PC-9 (cell line): Measurements from ENCODE around the gene HMMR. TPM values are rescaled to one million over a fixed set of nuclear protein-coding genes. Genes with fewer than 3 reads are reported as not detected.
"Not testable (repeated sequence)": the region's sequence is repeated elsewhere in the genome, so short reads cannot be mapped to it uniquely, and the experiment has no call there.

Experiments used
- BruUV-seq: library from RNA; stranded (reverse); fragments of 400-500 nt; replicated peaks from 2 replicates; lab custom pipeline; 2021; lab: Mats Ljungman, UMichigan
- CTCF ChIA-PET: fragments of 300-600 bp; sonication (Branson Sonifier 250); formaldehyde crosslinking; loops from one replicate; lab custom pipeline; 2022; ENCODE audit warnings: antibody characterized with exemption; lab: Charles Lee
- POLR2A ChIA-PET: fragments of 300-600 bp; sonication (Branson Sonifier 250); formaldehyde crosslinking; loops from one replicate; lab custom pipeline; 2022; ENCODE audit warnings: antibody characterized with exemption; ENCODE audit not compliant: unreplicated experiment; lab: Charles Lee
- DNase-seq, 2 experiments: peaks; one replicate each; pipeline versions ENCODE4 v3.0.0 to v3.0.0-alpha.2; 2015 to 2022; ENCODE audit warnings: mixed read lengths in 1 of 2
- H2AFZ ChIP-seq: fragments of 200-600 bp; sonication (generic); 2 replicates; pipeline ENCODE4 v1.8.1; 2017; ENCODE audit warnings: antibody characterized with exemption
- H3F3A ChIP-seq: fragments of 200-600 bp; sonication (generic); 2 replicates; pipeline ENCODE4 v1.8.1; 2017; ENCODE audit warnings: antibody characterized with exemption, mild to moderate bottlenecking, low read depth; ENCODE audit not compliant: insufficient read depth
- H3K27ac ChIP-seq: fragments of 200-600 bp; sonication (generic); 2 replicates; pipeline ENCODE4 v1.6.1; 2016; ENCODE audit warnings: mixed run types
- H3K27me3 ChIP-seq: fragments of 200-600 bp; sonication (generic); 2 replicates; pipeline ENCODE4 v1.6.1; 2016; ENCODE audit warnings: low read depth, mixed run types; ENCODE audit not compliant: insufficient read depth
- H3K36me3 ChIP-seq: fragments of 200-600 bp; sonication (generic); 2 replicates; pipeline ENCODE4 v1.6.1; 2016; ENCODE audit warnings: low read depth, mixed run types
- H3K4me1 ChIP-seq: fragments of 200-600 bp; sonication (generic); replicated peaks from 2 replicates; pipeline ENCODE4 v1.6.1; 2016; ENCODE audit warnings: mixed run types; ENCODE audit not compliant: insufficient read depth
- H3K4me2 ChIP-seq: fragments of 200-600 bp; sonication (generic); 2 replicates; pipeline ENCODE4 v1.6.1; 2017; ENCODE audit warnings: mixed run types
- H3K4me3 ChIP-seq: fragments of 200-600 bp; sonication (generic); 2 replicates; pipeline ENCODE4 v1.6.1; 2016; ENCODE audit warnings: mixed run types
- H3K79me2 ChIP-seq: fragments of 200-600 bp; sonication (generic); 2 replicates; pipeline ENCODE4 v1.6.1; 2017; ENCODE audit warnings: low read depth, mixed run types
- H3K9me2 ChIP-seq: fragments of 200-600 bp; sonication (generic); 2 replicates; pipeline ENCODE4 v1.8.1; 2017; ENCODE audit warnings: mild to moderate bottlenecking; ENCODE audit not compliant: insufficient read depth
- H3K9me3 ChIP-seq: fragments of 200-600 bp; sonication (generic); 2 replicates; pipeline ENCODE4 v1.8.1; 2016; ENCODE audit warnings: low read depth; ENCODE audit not compliant: insufficient read depth
- H4K20me1 ChIP-seq: fragments of 200-600 bp; sonication (generic); 2 replicates; pipeline ENCODE4 v1.8.1; 2017; ENCODE audit not compliant: insufficient read depth
- CTCF ChIP-seq: fragments of 200-600 bp; sonication (generic); conservative IDR thresholded peaks from 2 replicates; pipeline ENCODE4 v1.6.1; 2017; ENCODE audit warnings: mixed run types, antibody characterized with exemption, mild to moderate bottlenecking, moderate library complexity
- EZH2 ChIP-seq: fragments of 200-600 bp; sonication (generic); IDR thresholded peaks from 2 replicates; pipeline ENCODE4 v1.8.0; 2017; ENCODE audit warnings: antibody characterized with exemption, low read depth
- intact Hi-C: fragments of 100-400 bp; cut with micrococcal nuclease; formaldehyde crosslinking; loops from one replicate; pipeline ENCODE4 v1.10.0; 2022; ENCODE audit not compliant: unreplicated experiment
- total RNA-seq: library from RNA; stranded (reverse); gene quantifications from 2 replicates; pipeline ENCODE4 v1.2.3, GENCODE V29; 2021

Gene HMMR
- total RNA-seq, 1 experiment from 2014 or later, result 94.5 TPM

- ChIA-PET POLR2A (no interaction called here), CTCF (no interaction called here)
- BruUV-seq, result no TSS peak
- Histone ChIP-seq H3K79me2 (no peaks in the 10 kb centered on the region), H3K9me3 (no peaks in the 10 kb centered on the region), H2AFZ (no peak overlapping the region), H3K4me1 (no peaks in the 10 kb centered on the region), H3K27ac (no peak overlapping the region), H3K9me2 (no peaks in the 10 kb centered on the region), H3K27me3 (peaks cover 38% of the 10 kb centered on the region), H3K36me3 (no peaks in the 10 kb centered on the region), H3K4me2 (no peak overlapping the region), H4K20me1 (no peaks in the 10 kb centered on the region), H3K4me3 (no peak overlapping the region), H3F3A (no peaks in the 10 kb centered on the region)
- no peak for TF ChIP-seq EZH2
- TF ChIP-seq CTCF, result no peak
- no peak for DNase-seq
- intact Hi-C loops, result no loop called here
These were observed 74.2 kb downstream of the HMMR start for GRCh38 chr5:163534492-163535094.

GRCh38 chr5:163535290-163535689 is 74.9 kb downstream of the HMMR start:
- ChIA-PET CTCF (no interaction called here), POLR2A (no interaction called here)
- Histone ChIP-seq H3K79me2 (no peaks in the 10 kb centered on the region), H3K9me2 (no peaks in the 10 kb centered on the region), H3K4me2 (no peak overlapping the region), H3K4me3 (no peak overlapping the region), H3K27ac (no peak overlapping the region), H2AFZ (no peak overlapping the region), H3K9me3 (no peaks in the 10 kb centered on the region), H3K27me3 (peaks cover 38% of the 10 kb centered on the region), H4K20me1 (no peaks in the 10 kb centered on the region), H3F3A (no peaks in the 10 kb centered on the region), H3K4me1 (no peaks in the 10 kb centered on the region), H3K36me3 (no peaks in the 10 kb centered on the region)
- intact Hi-C loops, result no loop called here
- TF ChIP-seq CTCF (no peak), EZH2 (no peak)
- DNase-seq, result no peak
- no TSS peak for BruUV-seq

- DNase-seq, POLR2A ChIA-PET, CTCF ChIA-PET, H4K20me1 ChIP-seq, H3K4me2 ChIP-seq, H3K9me2 ChIP-seq, H2AFZ ChIP-seq, H3K9me3 ChIP-seq, BruUV-seq, H3K4me3 ChIP-seq, H3K79me2 ChIP-seq, H3K27ac ChIP-seq, H3K36me3 ChIP-seq, intact Hi-C loops, H3K4me1 ChIP-seq, H3F3A ChIP-seq: not testable (repeated sequence)
- H3K27me3 ChIP-seq, result peaks cover 38% of the 10 kb centered on the region
These were observed 76.0 kb downstream of the HMMR start for GRCh38 chr5:163536442-163536841.

- H3F3A ChIP-seq, result no peaks in the 10 kb centered on the region
- H3K27me3 ChIP-seq, result peaks cover 30% of the 10 kb centered on the region
- no peaks in the 10 kb centered on the region for H3K4me1 ChIP-seq
- H3K9me3 ChIP-seq, result no peaks in the 10 kb centered on the region
- H3K36me3 ChIP-seq, result no peaks in the 10 kb centered on the region
- ChIA-PET CTCF (no interaction called here), POLR2A (no interaction called here)
- no peak for TF ChIP-seq EZH2
- no peak for TF ChIP-seq CTCF
- intact Hi-C loops, result no loop called here
- DNase-seq, result no peak
- no peak overlapping the region for H3K27ac ChIP-seq
- BruUV-seq, result no TSS peak
- no peaks in the 10 kb centered on the region for H3K79me2 ChIP-seq
- no peak overlapping the region for H2AFZ ChIP-seq
- H3K4me2 ChIP-seq, result no peak overlapping the region
- H4K20me1 ChIP-seq, result no peaks in the 10 kb centered on the region
- no peak overlapping the region for H3K4me3 ChIP-seq
- H3K9me2 ChIP-seq, result no peaks in the 10 kb centered on the region
These were observed 80.3 kb downstream of the HMMR start for GRCh38 chr5:163540696-163541095.
